H1 (cell line): ENCODE data around the gene ALDOC.

ENCODE experiments used
- POLR2AphosphoS5 ChIP-seq: IDR thresholded peaks from 2 replicates; pipeline ENCODE4 v1.6.1; 2011; ENCODE audit warnings: low read depth, low read length
- TF ChIP-seq, protein P1 (sequence below), 3 experiments: IDR thresholded peaks; 1 replicate in 2 of 3; 2 replicates in 1 of 3; pipeline versions ENCODE4 v1.5.1 to v1.6.1; 2011; ENCODE audit warnings: low read length in 3 of 3, mild to moderate bottlenecking in 3 of 3, inconsistent platforms in 2 of 3, low read depth in 1 of 3, moderate library complexity in 1 of 3; ENCODE audit not compliant: insufficient read depth in 1 of 3; ENCODE audit errors: control extremely low read depth in 1 of 3

DNA sequence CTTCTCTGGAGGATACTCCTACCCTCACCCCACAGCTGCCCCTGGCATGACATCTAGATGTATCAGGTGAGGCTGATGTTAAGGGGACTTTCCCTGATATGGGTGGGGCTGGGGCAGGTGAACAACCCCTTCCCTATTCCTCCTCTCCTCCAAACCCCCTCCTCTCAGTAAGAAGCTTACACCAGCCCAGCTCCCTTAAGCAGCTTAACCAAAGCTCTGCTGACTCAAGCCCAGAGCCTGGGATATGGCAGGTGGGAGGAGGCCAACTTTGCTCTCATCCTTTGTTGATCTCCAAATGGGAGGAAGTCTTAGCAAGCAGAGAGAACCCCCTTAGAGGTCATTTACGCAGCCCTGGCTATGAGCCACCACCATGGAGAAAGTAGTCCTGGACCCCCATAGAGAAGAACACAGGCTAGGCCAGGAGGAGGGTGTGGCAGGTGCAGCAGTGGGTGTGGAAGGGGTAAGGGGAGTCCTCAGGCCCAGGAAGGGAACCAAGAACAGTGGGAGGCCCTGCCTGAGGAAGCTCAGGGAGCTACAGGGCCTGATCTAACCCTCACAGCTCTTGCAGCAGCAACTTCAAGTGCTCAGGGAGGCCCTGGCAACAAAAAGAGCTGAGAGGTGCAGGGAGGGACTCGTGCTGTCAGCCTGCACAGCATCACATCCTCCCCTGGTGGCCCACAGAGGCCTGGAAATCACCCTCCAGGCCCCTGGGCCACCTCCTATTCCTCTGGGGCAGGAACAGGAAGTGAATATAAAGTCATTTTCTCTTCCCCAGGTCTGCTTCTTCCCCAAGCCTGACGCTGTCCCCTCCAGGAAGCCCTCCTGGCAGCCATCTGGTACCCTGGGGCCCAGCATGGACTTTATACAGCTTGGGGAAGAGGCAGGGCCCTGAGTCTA, 27.2 kb downstream of the ALDOC start:
- TF ChIP-seq, protein P1, sequence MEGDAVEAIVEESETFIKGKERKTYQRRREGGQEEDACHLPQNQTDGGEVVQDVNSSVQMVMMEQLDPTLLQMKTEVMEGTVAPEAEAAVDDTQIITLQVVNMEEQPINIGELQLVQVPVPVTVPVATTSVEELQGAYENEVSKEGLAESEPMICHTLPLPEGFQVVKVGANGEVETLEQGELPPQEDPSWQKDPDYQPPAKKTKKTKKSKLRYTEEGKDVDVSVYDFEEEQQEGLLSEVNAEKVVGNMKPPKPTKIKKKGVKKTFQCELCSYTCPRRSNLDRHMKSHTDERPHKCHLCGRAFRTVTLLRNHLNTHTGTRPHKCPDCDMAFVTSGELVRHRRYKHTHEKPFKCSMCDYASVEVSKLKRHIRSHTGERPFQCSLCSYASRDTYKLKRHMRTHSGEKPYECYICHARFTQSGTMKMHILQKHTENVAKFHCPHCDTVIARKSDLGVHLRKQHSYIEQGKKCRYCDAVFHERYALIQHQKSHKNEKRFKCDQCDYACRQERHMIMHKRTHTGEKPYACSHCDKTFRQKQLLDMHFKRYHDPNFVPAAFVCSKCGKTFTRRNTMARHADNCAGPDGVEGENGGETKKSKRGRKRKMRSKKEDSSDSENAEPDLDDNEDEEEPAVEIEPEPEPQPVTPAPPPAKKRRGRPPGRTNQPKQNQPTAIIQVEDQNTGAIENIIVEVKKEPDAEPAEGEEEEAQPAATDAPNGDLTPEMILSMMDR (IDR thresholded peaks at IDR 0.05; ENCODE audit: control extremely low read depth in 1 of 3, insufficient read depth in 1 of 3, low read depth in 1 of 3, low read length in 3 of 3), result no peak
- no peak for TF ChIP-seq POLR2AphosphoS5
